ENCODE measurements around the gene PCDH15.

The PCDH15 gene

DNA sequence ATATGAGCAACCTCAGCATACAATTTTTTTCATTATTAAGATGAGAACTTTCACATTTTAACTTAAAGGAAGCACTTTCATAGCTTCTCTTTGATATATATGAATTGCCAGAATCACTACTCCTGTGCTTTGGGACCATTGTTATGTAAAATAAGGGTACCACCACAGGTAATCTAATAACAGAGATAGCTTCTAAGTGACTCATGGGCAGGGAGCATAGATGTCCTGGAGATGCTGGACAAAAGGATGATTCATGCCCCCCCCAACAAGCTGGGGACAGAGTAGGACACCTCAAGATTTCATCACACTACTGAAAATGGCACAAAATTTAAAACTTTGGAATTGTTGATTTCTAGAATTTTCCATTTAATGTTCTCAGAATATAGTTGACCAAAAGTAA is 641.1 kb downstream of the PCDH15 start:
- DNase-seq (ENCODE audit: low read depth in 2 of 2), result no peak
- TF ChIP-seq, protein P1, sequence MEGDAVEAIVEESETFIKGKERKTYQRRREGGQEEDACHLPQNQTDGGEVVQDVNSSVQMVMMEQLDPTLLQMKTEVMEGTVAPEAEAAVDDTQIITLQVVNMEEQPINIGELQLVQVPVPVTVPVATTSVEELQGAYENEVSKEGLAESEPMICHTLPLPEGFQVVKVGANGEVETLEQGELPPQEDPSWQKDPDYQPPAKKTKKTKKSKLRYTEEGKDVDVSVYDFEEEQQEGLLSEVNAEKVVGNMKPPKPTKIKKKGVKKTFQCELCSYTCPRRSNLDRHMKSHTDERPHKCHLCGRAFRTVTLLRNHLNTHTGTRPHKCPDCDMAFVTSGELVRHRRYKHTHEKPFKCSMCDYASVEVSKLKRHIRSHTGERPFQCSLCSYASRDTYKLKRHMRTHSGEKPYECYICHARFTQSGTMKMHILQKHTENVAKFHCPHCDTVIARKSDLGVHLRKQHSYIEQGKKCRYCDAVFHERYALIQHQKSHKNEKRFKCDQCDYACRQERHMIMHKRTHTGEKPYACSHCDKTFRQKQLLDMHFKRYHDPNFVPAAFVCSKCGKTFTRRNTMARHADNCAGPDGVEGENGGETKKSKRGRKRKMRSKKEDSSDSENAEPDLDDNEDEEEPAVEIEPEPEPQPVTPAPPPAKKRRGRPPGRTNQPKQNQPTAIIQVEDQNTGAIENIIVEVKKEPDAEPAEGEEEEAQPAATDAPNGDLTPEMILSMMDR (IDR thresholded peaks at IDR 0.05; ENCODE audit: low read depth, low read length), result no peak
- no peak overlapping the region for H3K4me3 ChIP-seq (replicated peaks in 1 of 2; ENCODE audit: low read depth in 2 of 2, low read length in 2 of 2)

DNA sequence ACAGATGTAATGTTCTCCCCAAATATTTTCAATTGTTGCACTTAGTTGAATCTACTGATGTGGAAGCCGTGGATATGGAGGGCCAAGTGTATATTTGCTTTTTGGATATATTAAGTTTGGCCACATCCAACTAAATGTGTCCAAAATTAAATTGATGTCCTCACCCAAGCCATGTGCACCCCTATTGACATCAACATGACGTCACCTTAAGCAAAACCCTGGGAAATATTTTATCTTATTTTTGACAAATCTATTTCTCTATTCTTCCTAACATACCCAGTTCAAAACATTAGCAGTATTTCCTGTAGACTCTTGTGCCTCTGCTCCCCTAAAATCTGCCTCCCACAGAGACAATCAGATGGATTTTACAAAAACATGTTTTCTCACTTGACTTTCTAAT is 652.5 kb downstream of the PCDH15 start:
- DNase-seq (ENCODE audit: low read depth in 2 of 2), result no peak
- no peak overlapping the region for H3K4me3 ChIP-seq (replicated peaks in 1 of 2; ENCODE audit: low read depth in 2 of 2, low read length in 2 of 2)
- TF ChIP-seq, protein P1 (IDR thresholded peaks at IDR 0.05; ENCODE audit: low read depth, low read length), result no peak

DNA sequence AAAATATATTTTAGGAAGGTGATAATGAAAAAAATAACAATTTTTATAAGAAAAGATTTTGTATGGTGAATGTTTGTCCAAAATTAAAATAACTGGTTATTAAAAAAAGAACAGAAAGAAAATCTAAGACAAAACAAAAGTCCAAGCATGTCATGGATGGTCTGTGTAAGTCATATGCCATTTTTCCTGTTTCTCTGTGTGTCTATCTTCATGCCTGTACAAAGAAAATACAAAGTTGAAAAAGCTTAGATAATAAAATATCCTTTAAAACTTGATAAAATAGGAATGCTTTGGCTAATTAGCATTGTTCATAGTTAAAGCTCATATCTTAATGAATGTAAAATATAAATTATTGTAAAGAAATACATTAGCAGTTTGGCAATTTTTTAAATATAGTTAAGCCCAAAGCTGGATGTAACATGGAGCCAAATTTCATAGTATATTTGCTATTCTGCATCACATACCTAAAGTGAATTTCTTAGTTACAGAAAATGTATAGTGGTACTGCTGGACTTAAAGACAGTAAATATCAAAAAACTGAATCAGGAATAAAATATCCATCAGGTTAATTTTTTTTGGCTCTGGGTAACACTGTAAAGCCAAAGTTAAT is 661.1 kb downstream of the PCDH15 start:
- H3K4me3 ChIP-seq (replicated peaks in 1 of 2; ENCODE audit: low read depth in 2 of 2, low read length in 2 of 2), result no peak overlapping the region
- TF ChIP-seq, protein P1 (IDR thresholded peaks at IDR 0.05; ENCODE audit: low read depth, low read length), result no peak
- DNase-seq (ENCODE audit: low read depth in 2 of 2), result peak in 1 of 2 donors; percentile 0

DNA sequence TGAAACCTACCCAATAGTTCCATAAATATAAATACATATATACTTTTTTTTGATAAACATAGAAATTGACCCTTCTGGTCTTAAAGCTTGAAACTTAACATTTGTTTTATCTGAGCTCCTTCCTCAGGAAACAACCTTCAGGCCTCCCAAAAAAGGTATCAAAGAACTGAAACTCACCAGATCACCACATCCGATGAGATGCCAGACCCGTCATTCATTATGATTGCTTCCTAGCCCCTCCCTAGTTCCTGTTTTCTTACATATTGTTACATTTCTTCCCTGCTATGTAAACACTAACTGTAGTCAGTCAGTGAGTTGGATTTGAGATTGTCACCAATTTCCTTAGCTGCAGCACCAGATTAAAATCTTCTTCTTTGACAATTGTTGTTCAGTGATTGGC is 663.6 kb downstream of the PCDH15 start:
- no peak overlapping the region for H3K4me3 ChIP-seq (replicated peaks in 1 of 2; ENCODE audit: low read depth in 2 of 2, low read length in 2 of 2)
- TF ChIP-seq, protein P1 (IDR thresholded peaks at IDR 0.05; ENCODE audit: low read depth, low read length), result no peak
- no peak for DNase-seq (ENCODE audit: low read depth in 2 of 2)

DNA sequence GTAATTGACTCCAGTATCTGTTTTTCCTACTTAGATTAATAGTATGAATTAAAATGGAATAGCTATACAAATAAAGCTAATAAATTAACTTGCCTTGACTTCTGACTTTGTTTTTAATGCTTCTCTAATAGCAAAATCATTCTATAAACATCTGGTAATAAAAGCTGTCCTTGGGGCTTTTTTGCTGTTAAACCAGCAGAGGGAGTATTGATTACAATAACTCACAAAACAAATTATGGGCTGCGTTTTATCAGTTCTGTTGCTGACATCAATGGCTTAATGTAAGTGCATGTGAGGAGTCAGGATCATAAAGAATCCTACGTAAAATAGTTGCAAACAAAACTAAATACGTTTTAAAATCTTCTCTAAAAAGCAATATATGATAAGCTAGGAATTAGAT is 667.8 kb downstream of the PCDH15 start:
- H3K4me3 ChIP-seq (replicated peaks in 1 of 2; ENCODE audit: low read depth in 2 of 2, low read length in 2 of 2), result no peak overlapping the region
- DNase-seq (ENCODE audit: low read depth in 2 of 2), result no peak
- TF ChIP-seq, protein P1 (IDR thresholded peaks at IDR 0.05; ENCODE audit: low read depth, low read length), result no peak

DNA sequence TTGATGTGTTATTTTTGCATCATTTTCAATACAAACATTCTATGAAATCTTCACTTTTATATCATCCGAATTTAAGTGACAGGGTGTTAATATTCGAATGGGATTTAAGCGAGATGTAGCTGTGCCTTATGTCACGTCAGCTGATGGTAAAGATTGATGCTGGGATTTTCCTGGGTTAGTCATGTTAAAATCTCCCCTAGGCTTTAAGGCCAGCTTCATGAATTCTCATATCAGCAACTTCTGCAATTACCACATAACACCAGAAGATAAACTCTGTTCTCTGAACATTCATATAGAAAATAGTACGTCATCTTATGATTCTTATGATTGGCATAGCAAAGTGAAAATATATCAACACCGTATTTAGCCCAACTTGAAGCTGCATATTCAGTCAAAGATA is 669.2 kb downstream of the PCDH15 start:
- TF ChIP-seq, protein P1 (IDR thresholded peaks at IDR 0.05; ENCODE audit: low read depth, low read length), result no peak
- DNase-seq (ENCODE audit: low read depth in 2 of 2), result no peak
- no peak overlapping the region for H3K4me3 ChIP-seq (replicated peaks in 1 of 2; ENCODE audit: low read depth in 2 of 2, low read length in 2 of 2)

DNA sequence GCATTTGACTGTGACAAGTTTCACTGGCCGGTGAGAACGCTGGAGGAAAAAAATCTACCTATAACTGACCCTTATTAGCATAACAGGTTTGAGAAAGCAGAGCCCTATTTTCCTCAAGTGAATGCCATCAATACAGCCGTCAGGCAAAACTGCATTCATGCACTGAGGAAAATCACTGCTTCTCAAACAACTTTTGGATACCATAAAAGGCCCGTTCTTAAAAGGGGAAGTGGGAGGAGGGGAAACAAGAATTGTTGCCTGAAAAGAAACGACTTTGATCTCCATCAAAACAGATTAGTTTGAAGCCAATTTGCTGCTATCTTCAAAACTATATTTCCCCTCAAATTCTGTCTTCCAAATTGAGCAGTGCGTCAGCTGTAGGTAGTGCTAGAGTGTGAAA is 670.6 kb downstream of the PCDH15 start:
- TF ChIP-seq, protein P1 (IDR thresholded peaks at IDR 0.05; ENCODE audit: low read depth, low read length), result no peak
- no peak overlapping the region for H3K4me3 ChIP-seq (replicated peaks in 1 of 2; ENCODE audit: low read depth in 2 of 2, low read length in 2 of 2)
- DNase-seq (ENCODE audit: low read depth in 2 of 2), result no peak
